Measurements from ENCODE around the gene MCTP2.

The MCTP2 gene

DNA sequence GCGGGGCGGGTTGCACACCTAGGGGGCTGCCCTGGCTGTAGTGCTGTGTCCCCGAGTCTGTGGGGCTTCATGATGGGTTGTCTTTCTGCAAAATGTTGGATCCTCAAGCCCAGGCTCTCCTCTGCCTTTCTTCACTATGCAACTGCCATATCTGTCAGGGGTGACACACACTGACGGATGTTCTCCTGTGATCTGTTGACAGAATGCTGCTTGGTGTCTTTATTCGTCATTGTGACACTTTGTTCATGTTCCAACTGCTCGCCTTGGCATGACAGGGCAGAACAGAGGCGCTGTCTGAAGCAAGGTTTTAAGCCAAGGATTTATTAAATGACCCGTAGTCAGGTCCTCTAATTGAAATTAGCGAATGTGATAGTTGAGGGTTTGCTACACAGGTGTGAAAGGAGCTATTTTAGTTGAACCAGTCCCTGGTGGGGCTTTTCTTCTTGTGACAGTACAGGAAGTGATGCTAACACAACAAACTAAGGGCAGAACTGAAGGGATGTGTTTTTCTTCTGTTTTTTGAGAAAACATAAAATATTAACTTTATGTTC is 173.4 kb downstream of the MCTP2 start:
- DNase-seq: no peak

DNA sequence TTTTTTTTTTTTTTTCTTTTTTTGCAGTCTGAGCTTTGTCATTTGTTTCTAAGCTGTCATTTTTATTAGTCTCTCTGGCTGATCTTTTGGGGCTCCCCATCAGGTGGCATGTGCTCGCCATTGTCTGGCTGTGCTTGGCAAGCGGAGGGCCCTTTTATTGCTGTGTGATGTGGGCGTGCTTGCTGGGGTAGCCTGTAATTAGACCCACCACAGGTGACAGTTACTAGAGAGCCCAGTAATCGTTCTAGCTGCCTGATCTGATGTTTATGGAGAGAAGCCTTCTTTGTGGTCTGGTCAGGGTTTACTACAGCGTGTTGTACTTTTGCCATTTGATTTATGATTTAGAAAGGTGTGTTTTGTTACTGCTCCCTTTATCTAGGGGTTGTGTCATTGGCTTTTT is 179.9 kb downstream of the MCTP2 start:
- peak; percentile 62 for DNase-seq

- DNase-seq: no peak
These were observed 180.5 kb downstream of the MCTP2 start for GRCh38 chr15:94411846-94412245.

DNA sequence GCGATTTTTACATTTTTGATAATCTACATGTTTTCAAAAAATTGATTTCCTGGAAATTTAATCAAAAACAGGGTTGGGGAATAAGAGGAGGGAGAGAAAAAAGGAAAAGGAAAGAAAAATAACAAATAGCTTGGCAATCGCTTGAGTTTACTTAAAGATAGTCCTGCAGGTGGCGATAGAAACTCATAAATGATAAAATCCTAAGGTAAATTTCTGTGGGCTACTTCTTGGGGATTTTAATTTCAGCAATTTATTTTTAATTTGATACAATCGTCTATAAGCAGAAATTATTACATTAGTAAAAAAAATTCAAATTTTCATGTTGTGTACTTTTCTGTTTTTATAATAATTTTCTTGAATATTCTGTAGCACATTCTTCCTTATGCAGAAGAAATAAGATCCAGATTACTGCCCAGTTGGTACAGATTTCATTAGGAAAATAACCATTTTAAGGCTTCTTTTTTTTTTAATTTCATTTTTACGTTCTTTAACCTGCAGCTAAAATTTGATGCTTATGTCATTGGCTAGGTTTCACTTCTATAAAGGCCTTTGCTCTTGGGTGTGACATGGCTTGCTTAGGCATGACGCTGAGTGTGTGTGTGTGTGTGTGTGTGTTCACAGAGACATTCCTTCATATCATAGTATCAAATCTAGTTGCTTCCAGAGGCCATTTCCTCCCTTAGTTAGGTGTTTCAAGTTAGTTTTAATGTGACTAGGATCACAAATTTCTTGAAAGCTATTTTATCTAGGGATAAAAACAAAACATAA is 181.8 kb downstream of the MCTP2 start:
- DNase-seq: no peak

DNA sequence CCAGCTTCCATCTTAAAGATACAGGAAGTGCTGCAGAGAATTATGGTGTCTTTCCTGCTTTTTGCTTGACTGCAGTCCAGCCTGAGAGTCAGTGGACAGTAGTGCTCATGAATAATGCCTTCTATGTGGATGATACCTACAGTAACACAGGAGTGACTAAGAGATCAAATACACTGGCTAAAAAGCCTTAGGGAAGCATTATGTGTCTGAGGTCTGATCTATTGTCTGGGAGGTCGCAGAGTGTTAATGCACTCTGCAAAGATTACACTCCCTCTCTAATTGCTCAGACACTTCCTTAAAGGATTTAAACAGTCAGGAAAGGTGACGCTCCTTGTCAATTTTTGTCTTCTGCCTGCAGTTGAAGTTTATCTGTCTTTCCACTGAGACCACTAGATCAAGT is 183.6 kb downstream of the MCTP2 start:
- DNase-seq: no peak

DNA sequence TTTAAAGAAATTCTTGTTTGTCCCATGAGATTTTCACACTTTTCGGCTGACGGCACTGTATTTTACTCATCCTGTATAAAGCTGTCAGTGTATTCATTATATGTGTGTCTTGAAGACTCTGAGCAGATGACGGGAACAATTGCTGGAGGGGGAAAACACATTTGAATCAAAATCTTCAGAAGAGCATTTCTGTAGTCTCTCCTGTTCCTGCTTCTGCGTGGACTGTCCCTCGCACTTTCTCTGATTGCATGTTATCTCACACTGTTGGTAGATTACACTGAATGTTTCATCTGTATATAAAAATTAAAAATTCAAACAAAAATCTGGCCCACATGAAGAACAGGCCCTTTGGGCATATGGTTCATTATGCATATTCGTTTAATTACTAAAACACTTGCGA is 184.9 kb downstream of the MCTP2 start:
- DNase-seq: no peak

DNA sequence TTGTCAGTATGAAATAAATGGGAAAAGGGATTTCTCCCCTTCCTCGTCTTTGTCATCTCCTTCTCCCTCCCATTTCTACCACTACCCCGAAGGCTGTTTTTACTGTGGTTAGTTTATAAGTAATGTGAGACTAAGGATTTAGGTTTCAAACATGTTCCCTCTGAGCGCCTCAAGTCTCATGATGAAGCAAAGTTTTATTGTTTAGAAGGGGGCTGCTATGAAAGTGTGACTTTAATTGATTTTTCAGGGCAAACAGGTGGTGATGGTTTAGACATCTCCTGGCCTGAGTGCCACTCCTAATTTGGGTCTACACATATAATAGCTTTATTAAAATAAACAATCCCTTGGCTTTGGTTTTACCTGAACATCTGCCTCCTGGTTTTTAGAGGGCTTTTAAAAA is 185.5 kb downstream of the MCTP2 start:
- no peak for DNase-seq

DNA sequence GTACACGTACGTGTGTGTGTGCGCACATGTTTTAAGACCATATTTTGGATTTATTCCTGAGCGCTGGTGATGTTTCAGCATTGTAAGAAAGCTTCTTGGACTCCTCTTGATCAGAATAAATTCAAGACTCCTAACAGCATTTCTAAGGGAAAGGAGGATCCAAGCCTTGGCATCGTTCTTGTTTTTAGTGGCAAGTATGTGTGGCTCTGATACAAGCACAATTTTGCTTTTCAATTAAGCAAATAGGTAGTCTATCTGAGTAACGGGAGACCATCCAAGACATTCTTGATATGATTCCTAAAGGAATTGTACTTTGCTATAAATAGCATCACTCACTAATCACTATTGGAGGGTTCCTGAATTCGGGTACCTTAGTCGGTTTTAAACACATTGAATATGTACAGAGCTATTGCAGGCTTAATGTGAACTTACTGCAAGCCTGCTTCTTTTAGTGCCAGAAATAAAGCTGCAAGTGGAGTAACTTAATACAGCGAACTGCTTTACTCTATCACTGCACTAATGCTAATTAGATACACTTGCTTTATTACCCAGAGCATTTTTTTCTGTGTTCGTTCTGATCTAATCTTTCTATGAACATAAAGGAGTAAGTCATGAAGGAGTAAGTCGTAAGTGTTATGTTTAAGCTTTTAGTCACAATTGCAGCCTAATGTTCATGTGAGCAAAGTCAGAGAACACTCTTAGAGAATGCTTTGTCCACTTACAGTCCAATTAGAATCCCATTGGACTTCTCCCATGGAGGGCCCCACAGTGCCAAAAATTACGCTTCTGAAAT is 186.3 kb downstream of the MCTP2 start:
- no peak for DNase-seq

DNA sequence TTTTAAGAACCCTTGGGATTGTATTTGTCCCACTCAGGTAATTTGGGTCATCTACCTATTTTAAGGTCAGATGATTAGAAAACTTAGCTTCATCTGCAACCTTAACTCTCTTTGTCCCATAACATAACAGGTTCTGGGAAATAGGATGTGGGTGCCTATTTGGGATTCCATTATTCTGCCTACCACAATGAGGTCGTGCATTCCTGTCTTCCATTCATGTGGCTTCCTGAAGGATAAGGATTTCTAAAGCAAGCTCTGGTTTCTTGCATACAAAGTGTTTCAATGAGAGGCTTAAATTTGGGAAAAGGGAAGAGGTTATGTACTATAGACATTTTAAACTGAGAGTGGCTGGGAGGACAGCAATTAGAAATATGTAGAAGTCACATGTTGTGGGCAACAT is 190.3 kb downstream of the MCTP2 start:
- DNase-seq: no peak

- no peak for DNase-seq
These were observed 200.9 kb downstream of the MCTP2 start for GRCh38 chr15:94432279-94432678.

DNA sequence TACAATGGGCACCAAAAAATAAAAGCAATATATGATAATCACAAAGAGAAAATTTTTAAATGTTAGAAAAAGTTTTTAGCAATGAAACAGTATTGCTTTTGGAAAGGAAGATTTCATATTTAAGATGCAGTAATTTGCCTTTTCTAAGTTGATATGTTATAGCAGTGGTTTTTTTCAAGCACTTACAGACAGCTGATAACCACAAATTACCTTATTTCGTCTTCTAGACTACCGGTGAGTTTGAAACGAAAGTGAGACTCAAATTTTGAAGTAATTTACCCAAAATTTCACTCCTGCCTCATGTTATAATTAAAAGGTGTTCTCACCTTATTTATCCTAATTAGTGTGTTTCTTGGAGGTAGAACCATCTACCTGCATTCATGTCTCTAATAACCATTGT is 207.8 kb downstream of the MCTP2 start:
- DNase-seq: no peak

DNA sequence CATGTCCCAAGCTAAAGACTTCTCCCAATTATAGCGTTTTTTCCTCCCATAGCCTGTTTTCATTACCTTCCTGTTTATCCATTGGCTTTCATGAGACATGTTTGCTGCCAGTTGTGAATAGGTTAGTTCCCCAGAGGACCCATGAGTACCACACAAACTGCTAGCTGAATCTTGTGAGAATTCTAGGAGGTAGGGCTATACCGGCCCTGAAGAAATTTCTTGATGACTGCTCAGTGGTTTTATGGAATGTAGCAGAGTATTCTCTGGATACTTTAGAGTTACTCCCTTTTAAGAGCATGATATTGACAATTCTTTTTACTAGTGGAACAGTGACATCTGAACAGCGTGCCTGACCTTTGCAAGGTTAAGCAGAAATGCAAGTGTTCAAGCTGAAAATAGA is 210.4 kb downstream of the MCTP2 start:
- no peak for DNase-seq

DNA sequence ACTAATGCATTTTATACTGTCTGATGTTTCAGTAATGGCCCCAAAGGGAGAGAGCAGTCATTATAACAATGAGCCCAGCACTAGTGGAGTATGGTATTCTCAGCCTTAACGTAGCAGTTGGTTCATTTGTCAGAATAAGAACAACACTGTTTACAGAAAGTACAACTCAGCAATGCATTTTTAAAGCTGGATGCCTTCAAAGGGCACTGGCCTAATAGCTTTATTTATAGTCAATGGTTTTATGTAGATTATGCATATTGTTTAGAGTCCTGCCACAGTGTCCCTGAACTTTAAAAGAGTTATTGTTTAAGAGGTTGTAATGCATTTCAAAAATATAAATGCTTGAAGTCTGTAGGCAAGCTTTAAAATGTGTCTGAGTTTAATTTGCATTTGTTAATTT is 211.1 kb downstream of the MCTP2 start:
- DNase-seq: no peak

DNA sequence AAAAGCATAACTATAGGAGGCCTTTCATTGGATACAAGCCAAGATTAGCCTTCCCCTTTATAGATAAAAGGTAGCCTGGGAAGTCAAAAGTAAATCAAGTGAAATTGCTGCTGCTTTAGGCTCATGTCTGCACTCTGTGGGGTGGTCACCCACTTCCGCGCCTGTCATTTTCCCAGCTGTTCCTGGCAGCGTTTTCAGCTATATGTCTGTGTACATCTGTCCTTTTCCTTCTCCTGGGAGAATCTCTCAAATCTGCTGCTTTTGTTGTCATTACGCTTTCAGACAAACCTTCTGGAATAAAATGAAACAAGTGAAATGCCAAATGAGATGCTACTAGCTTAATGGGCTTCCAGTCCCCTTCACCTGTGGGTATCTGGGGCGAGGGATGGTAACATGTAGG is 211.8 kb downstream of the MCTP2 start:
- no peak for DNase-seq

GRCh38 chr15:94445566-94446160 is 214.3 kb downstream of the MCTP2 start:
- DNase-seq: no peak

- no peak for DNase-seq
These were observed 215.1 kb downstream of the MCTP2 start for GRCh38 chr15:94446441-94446840.

GRCh38 chr15:94451466-94451865 is 220.1 kb downstream of the MCTP2 start:
- no peak for DNase-seq

DNA sequence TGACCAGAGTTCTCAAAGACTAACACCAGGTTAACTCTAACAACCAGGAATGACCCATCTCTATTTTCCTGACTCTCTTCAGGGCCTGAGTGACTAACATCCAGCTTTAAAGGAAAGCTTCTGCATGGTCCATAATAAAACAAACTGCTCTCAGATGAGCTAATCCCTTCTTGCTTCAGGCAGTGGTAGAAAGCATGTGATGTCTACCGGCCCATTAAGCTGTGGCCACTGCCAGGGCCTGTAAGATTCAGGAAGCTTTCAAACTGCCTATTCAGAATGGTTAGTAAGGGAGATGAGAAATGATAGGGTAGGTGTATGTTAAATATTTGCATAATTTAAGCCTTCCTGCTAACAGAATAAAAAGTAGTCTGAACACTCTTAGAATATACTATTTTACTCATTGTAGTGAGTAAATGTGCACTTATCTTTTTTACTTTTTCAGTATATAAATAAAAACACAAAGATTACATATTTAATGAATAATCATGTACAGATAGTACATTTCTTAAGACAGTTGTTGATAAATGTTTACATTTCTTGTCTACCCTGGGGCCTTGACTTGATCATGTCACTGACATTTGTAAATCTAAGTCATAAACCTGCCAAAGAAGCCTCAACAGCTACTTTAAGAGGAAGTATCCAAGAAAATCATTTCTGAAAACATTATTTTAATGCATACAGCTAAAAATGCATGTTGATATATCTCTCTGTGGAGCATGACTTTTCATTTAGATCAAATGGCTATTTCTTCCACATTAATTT is 222.0 kb downstream of the MCTP2 start:
- DNase-seq: no peak

GRCh38 chr15:94455297-94455696 is 223.9 kb downstream of the MCTP2 start:
- no peak for DNase-seq

DNA sequence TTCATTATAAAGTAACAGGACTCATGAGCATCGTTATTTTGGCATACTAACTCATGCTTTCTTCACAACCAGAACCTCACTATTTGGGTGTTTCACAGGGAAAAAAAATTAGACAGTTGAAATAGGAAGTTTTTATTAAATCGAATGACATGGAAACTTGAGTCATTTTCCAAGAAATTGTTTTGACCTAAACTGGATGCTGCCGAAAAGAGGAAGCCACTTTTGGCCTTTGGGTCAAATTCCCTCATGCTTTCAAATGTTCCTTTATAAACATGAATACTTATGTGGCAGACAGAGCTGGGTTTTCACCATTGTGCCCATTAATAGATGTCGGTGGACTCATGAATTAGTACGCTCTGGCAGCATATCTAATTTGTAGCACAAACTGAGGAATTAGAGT is 224.9 kb downstream of the MCTP2 start:
- DNase-seq: no peak

- no peak for DNase-seq
These were observed 226.3 kb downstream of the MCTP2 start for GRCh38 chr15:94457661-94458060.

- no peak for DNase-seq
These were observed 229.3 kb downstream of the MCTP2 start for GRCh38 chr15:94460624-94461023.

GRCh38 chr15:94467034-94467433 is 235.7 kb downstream of the MCTP2 start:
- no peak for DNase-seq

All from NCI-H2107 (cell line).